ENCODE measurements around the gene MYL6. TPM values are rescaled to one million over a fixed set of nuclear protein-coding genes. Genes with fewer than 3 reads are reported as not detected.
"Not testable (repeated sequence)": the region's sequence is repeated elsewhere in the genome, so short reads cannot be mapped to it uniquely, and the experiment has no call there.

Gene MYL6
- polyA plus RNA-seq, 2 donors = 1,769 to 2,908 TPM

- 0 to 1% methylated on average over 17 of the region's 17 CpGs for WGBS, 2 donors
- peak overlapping the region; percentile 78 to 80 for H3K27ac ChIP-seq (ENCODE audit: low read depth in 2 of 2, low read length in 1 of 2)
- H3K9me3 ChIP-seq (ENCODE audit: control insufficient read depth in 2 of 2, insufficient read depth in 1 of 2, low read depth in 1 of 2, low read length in 1 of 2) = no peaks in the 10 kb centered on the region
Measured at GRCh38 chr12:56188778-56189098, 30.6 kb downstream of the MYL6 start.

GRCh38 chr12:56189099-56189917 is 31.1 kb downstream of the MYL6 start, which contains the start of gene SMARCC2:
Gene SMARCC2 (minus strand): TSS chr12:56189483. CDS start chr12:56189461, 22 bp downstream.
- H3K36me3 ChIP-seq (ENCODE audit: control insufficient read depth in 2 of 2, insufficient read depth in 2 of 2, low read length in 1 of 2) = peaks cover 2 to 6% of the 10 kb centered on the region in 2 donors
- H3K9me3 ChIP-seq (ENCODE audit: control insufficient read depth in 2 of 2, insufficient read depth in 1 of 2, low read depth in 1 of 2, low read length in 1 of 2) = no peaks in the 10 kb centered on the region
- peak within 1 kb of the TSS; percentile 78 to 99 for H3K27ac ChIP-seq (ENCODE audit: low read depth in 2 of 2, low read length in 1 of 2)
- WGBS, 2 donors = 1 to 2% methylated on average over 27 to 93 of the region's 93 CpGs
- H3K4me1 ChIP-seq (ENCODE audit: control insufficient read depth in 2 of 2, insufficient read depth in 2 of 2, low read length in 1 of 2) = peaks cover 0 to 2% of the 10 kb centered on the region in 2 donors
- H3K4me3 ChIP-seq (ENCODE audit: low read depth in 1 of 2, low read length in 2 of 2) = peak within 1 kb of the TSS; percentile 80 to 83
- no peaks in the 10 kb centered on the region for H3K27me3 ChIP-seq (ENCODE audit: control insufficient read depth in 1 of 2, insufficient read depth in 2 of 2, low read length in 2 of 2)

More at GRCh38 chr12:56188778-56189098, 30.6 kb downstream of the MYL6 start:
- Histone ChIP-seq H3K4me1 (ENCODE audit: control insufficient read depth in 2 of 2, insufficient read depth in 2 of 2, low read length in 1 of 2) (peaks cover 0 to 2% of the 10 kb centered on the region in 2 donors), H3K27me3 (ENCODE audit: control insufficient read depth in 1 of 2, insufficient read depth in 2 of 2, low read length in 2 of 2) (no peaks in the 10 kb centered on the region), H3K4me3 (ENCODE audit: low read depth in 1 of 2, low read length in 2 of 2) (peak overlapping the region; percentile 80 to 83), H3K36me3 (ENCODE audit: control insufficient read depth in 2 of 2, insufficient read depth in 2 of 2, low read length in 1 of 2) (peaks cover 2 to 9% of the 10 kb centered on the region in 2 donors)

- peaks cover 0 to 2% of the 10 kb centered on the region in 2 donors for H3K4me1 ChIP-seq (ENCODE audit: control insufficient read depth in 2 of 2, insufficient read depth in 2 of 2, low read length in 1 of 2)
- WGBS, 2 donors = 1% methylated on average over 42 of the region's 42 CpGs
- peak overlapping the region; percentile 70 to 83 for H3K4me3 ChIP-seq (ENCODE audit: low read depth in 1 of 2, low read length in 2 of 2)
- H3K9me3 ChIP-seq (ENCODE audit: control insufficient read depth in 2 of 2, insufficient read depth in 1 of 2, low read depth in 1 of 2, low read length in 1 of 2) = no peaks in the 10 kb centered on the region
- peaks cover 0 to 2% of the 10 kb centered on the region in 2 donors for H3K36me3 ChIP-seq (ENCODE audit: control insufficient read depth in 2 of 2, insufficient read depth in 2 of 2, low read length in 1 of 2)
- no peaks in the 10 kb centered on the region for H3K27me3 ChIP-seq (ENCODE audit: control insufficient read depth in 1 of 2, insufficient read depth in 2 of 2, low read length in 2 of 2)
- H3K27ac ChIP-seq (ENCODE audit: low read depth in 2 of 2, low read length in 1 of 2) = peak overlapping the region; percentile 78 to 99
Measured at GRCh38 chr12:56189918-56190694, 31.9 kb downstream of the MYL6 start.

GRCh38 chr12:56190695-56191155 is 32.6 kb downstream of the MYL6 start:
- Histone ChIP-seq H3K27me3 (ENCODE audit: control insufficient read depth in 1 of 2, insufficient read depth in 2 of 2, low read length in 2 of 2) (no peaks in the 10 kb centered on the region), H3K4me3 (ENCODE audit: low read depth in 1 of 2, low read length in 2 of 2) (peak overlapping the region in 1 of 2 donors; percentile 83), H3K36me3 (ENCODE audit: control insufficient read depth in 2 of 2, insufficient read depth in 2 of 2, low read length in 1 of 2) (peaks cover 0 to 2% of the 10 kb centered on the region in 2 donors), H3K9me3 (ENCODE audit: control insufficient read depth in 2 of 2, insufficient read depth in 1 of 2, low read depth in 1 of 2, low read length in 1 of 2) (no peaks in the 10 kb centered on the region), H3K4me1 (ENCODE audit: control insufficient read depth in 2 of 2, insufficient read depth in 2 of 2, low read length in 1 of 2) (peaks cover 0 to 2% of the 10 kb centered on the region in 2 donors), H3K27ac (ENCODE audit: low read depth in 2 of 2, low read length in 1 of 2) (peak overlapping the region; percentile 2 to 99)
- WGBS, 2 donors = 21 to 25% methylated on average over 9 of the region's 9 CpGs

GRCh38 chr12:56192582-56192981 is 34.4 kb downstream of the MYL6 start:
- Histone ChIP-seq H3K27ac (ENCODE audit: low read depth in 2 of 2, low read length in 1 of 2) (no peak overlapping the region), H3K27me3 (ENCODE audit: control insufficient read depth in 1 of 2, insufficient read depth in 2 of 2, low read length in 2 of 2) (no peaks in the 10 kb centered on the region), H3K36me3 (ENCODE audit: control insufficient read depth in 2 of 2, insufficient read depth in 2 of 2, low read length in 1 of 2) (no peaks in the 10 kb centered on the region), H3K4me1 (ENCODE audit: control insufficient read depth in 2 of 2, insufficient read depth in 2 of 2, low read length in 1 of 2) (peaks cover 0 to 2% of the 10 kb centered on the region in 2 donors), H3K4me3 (ENCODE audit: low read depth in 1 of 2, low read length in 2 of 2) (no peak overlapping the region), H3K9me3 (ENCODE audit: control insufficient read depth in 2 of 2, insufficient read depth in 1 of 2, low read depth in 1 of 2, low read length in 1 of 2) (no peaks in the 10 kb centered on the region)

GRCh38 chr12:56193025-56193578 is 34.9 kb downstream of the MYL6 start:
- no peaks in the 10 kb centered on the region for H3K27me3 ChIP-seq (ENCODE audit: control insufficient read depth in 1 of 2, insufficient read depth in 2 of 2, low read length in 2 of 2)
- no peak overlapping the region for H3K27ac ChIP-seq (ENCODE audit: low read depth in 2 of 2, low read length in 1 of 2)
- H3K9me3 ChIP-seq (ENCODE audit: control insufficient read depth in 2 of 2, insufficient read depth in 1 of 2, low read depth in 1 of 2, low read length in 1 of 2) = no peaks in the 10 kb centered on the region
- WGBS, 2 donors = 50% methylated on average over 1 of the region's 1 CpG
- peaks cover 0 to under 1% of the 10 kb centered on the region in 2 donors for H3K4me1 ChIP-seq (ENCODE audit: control insufficient read depth in 2 of 2, insufficient read depth in 2 of 2, low read length in 1 of 2)
- H3K36me3 ChIP-seq (ENCODE audit: control insufficient read depth in 2 of 2, insufficient read depth in 2 of 2, low read length in 1 of 2) = no peaks in the 10 kb centered on the region
- no peak overlapping the region for H3K4me3 ChIP-seq (ENCODE audit: low read depth in 1 of 2, low read length in 2 of 2)

GRCh38 chr12:56196818-56197550 is 38.8 kb downstream of the MYL6 start:
- H3K36me3 ChIP-seq (ENCODE audit: control insufficient read depth in 2 of 2, insufficient read depth in 2 of 2, low read length in 1 of 2); H3K9me3 ChIP-seq (ENCODE audit: control insufficient read depth in 2 of 2, insufficient read depth in 1 of 2, low read depth in 1 of 2, low read length in 1 of 2); H3K27me3 ChIP-seq (ENCODE audit: control insufficient read depth in 1 of 2, insufficient read depth in 2 of 2, low read length in 2 of 2); H3K4me3 ChIP-seq (ENCODE audit: low read depth in 1 of 2, low read length in 2 of 2); H3K27ac ChIP-seq (ENCODE audit: low read depth in 2 of 2, low read length in 1 of 2); H3K4me1 ChIP-seq (ENCODE audit: control insufficient read depth in 2 of 2, insufficient read depth in 2 of 2, low read length in 1 of 2): not testable (repeated sequence)
- 78 to 83% methylated on average over 11 of the region's 11 CpGs for WGBS, 2 donors

GRCh38 chr12:56197921-56198635 is 39.9 kb downstream of the MYL6 start:
- no peak overlapping the region for H3K4me3 ChIP-seq (ENCODE audit: low read depth in 1 of 2, low read length in 2 of 2)
- H3K27me3 ChIP-seq (ENCODE audit: control insufficient read depth in 1 of 2, insufficient read depth in 2 of 2, low read length in 2 of 2) = no peaks in the 10 kb centered on the region
- H3K9me3 ChIP-seq (ENCODE audit: control insufficient read depth in 2 of 2, insufficient read depth in 1 of 2, low read depth in 1 of 2, low read length in 1 of 2) = no peaks in the 10 kb centered on the region
- H3K36me3 ChIP-seq (ENCODE audit: control insufficient read depth in 2 of 2, insufficient read depth in 2 of 2, low read length in 1 of 2) = no peaks in the 10 kb centered on the region
- no peaks in the 10 kb centered on the region for H3K4me1 ChIP-seq (ENCODE audit: control insufficient read depth in 2 of 2, insufficient read depth in 2 of 2, low read length in 1 of 2)
- no peak overlapping the region for H3K27ac ChIP-seq (ENCODE audit: low read depth in 2 of 2, low read length in 1 of 2)
- WGBS, 2 donors = 82 to 92% methylated on average over 9 of the region's 9 CpGs
